GM21529 (cell line): Measurements from ENCODE around the gene SPAG9.

Experiments used
- ATAC-seq: cut with Tn5 transposase; IDR thresholded peaks from one replicate; pipeline ENCODE4 v1.9.1; 2021; ENCODE audit not compliant: unreplicated experiment

The SPAG9 gene, protein sequence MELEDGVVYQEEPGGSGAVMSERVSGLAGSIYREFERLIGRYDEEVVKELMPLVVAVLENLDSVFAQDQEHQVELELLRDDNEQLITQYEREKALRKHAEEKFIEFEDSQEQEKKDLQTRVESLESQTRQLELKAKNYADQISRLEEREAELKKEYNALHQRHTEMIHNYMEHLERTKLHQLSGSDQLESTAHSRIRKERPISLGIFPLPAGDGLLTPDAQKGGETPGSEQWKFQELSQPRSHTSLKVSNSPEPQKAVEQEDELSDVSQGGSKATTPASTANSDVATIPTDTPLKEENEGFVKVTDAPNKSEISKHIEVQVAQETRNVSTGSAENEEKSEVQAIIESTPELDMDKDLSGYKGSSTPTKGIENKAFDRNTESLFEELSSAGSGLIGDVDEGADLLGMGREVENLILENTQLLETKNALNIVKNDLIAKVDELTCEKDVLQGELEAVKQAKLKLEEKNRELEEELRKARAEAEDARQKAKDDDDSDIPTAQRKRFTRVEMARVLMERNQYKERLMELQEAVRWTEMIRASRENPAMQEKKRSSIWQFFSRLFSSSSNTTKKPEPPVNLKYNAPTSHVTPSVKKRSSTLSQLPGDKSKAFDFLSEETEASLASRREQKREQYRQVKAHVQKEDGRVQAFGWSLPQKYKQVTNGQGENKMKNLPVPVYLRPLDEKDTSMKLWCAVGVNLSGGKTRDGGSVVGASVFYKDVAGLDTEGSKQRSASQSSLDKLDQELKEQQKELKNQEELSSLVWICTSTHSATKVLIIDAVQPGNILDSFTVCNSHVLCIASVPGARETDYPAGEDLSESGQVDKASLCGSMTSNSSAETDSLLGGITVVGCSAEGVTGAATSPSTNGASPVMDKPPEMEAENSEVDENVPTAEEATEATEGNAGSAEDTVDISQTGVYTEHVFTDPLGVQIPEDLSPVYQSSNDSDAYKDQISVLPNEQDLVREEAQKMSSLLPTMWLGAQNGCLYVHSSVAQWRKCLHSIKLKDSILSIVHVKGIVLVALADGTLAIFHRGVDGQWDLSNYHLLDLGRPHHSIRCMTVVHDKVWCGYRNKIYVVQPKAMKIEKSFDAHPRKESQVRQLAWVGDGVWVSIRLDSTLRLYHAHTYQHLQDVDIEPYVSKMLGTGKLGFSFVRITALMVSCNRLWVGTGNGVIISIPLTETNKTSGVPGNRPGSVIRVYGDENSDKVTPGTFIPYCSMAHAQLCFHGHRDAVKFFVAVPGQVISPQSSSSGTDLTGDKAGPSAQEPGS (N-terminal part only)

GRCh38 chr17:51120739-51121619 is at the start of gene SPAG9:
Gene SPAG9, minus strand, starts transcription at chr17:51120868. Its CDS starts 212 bp downstream, at chr17:51120656.
- peak; percentile 61 for ATAC-seq

- ATAC-seq, result no peak
These were observed 48.7 kb upstream of the SPAG9 start for GRCh38 chr17:51169340-51169739.

- ATAC-seq, result peak; percentile 59
These were observed 46.6 kb upstream of the SPAG9 start for GRCh38 chr17:51166987-51167931.

GRCh38 chr17:51166198-51166986 is 45.7 kb upstream of the SPAG9 start, which contains the start of gene NME2:
Gene NME2, plus strand, starts transcription at chr17:51166411. Its CDS starts 420 bp downstream, at chr17:51166831.
- peak; percentile 83 for ATAC-seq

- ATAC-seq, result no peak
These were observed 45.1 kb upstream of the SPAG9 start for GRCh38 chr17:51165680-51166197.

DNA sequence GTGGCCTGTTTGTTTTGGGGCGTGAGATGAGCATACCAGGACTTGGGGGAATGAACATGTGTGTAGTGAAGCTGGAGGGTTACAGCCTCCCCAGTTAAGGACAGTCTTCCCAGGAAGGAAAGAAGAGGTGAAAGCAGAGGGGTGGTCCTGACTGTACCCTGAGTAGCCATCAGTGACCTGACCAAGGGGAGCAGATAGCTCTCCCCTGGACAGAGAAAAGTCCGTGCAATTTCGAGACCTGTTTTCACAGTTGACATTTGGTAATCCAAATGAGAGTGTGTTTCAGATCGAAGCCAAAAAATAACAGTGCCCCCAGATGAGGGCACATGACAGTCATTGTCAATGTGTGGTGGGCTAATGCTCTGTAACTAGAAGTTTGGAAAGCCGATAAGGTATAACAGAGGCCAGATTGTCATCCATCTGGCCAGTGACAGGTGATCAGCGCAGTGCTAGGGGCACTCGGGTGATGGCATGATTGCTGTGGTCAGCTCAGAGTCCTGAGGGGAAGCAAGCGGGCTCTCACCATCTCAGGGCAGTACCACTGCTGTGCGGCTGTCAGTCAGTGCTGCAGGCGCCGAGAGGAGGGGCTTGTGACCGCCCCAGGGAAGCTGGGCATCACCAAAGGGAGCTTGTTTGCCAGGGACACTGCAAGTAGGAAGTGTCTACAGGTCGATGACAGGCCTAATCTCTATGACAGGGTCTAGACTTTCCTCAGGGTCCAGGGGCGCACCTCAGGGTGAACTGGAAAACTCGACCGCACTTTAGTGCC is 44.4 kb upstream of the SPAG9 start:
- ATAC-seq, result no peak

- no peak for ATAC-seq
These were observed 40.9 kb upstream of the SPAG9 start for GRCh38 chr17:51161541-51161940.

- no peak for ATAC-seq
These were observed 38.9 kb upstream of the SPAG9 start for GRCh38 chr17:51159604-51160003.

DNA sequence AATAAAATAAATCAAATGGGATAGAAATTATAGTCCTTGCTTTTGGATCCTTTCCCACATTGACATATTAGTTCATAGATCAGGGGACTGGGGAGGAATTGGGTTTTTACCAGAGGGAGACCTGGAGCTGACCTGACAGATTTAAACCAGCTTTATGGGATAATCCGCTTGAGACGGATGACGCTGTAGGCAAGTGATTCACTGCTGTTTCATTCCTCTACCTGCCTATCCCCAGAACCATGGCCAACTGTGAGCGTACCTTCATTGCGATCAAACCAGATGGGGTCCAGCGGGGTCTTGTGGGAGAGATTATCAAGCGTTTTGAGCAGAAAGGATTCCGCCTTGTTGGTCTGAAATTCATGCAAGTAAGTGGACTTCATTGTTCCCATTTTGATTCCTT is 34.7 kb upstream of the SPAG9 start:
- no peak for ATAC-seq

- no peak for ATAC-seq
These were observed 33.5 kb upstream of the SPAG9 start for GRCh38 chr17:51154176-51154575.

DNA sequence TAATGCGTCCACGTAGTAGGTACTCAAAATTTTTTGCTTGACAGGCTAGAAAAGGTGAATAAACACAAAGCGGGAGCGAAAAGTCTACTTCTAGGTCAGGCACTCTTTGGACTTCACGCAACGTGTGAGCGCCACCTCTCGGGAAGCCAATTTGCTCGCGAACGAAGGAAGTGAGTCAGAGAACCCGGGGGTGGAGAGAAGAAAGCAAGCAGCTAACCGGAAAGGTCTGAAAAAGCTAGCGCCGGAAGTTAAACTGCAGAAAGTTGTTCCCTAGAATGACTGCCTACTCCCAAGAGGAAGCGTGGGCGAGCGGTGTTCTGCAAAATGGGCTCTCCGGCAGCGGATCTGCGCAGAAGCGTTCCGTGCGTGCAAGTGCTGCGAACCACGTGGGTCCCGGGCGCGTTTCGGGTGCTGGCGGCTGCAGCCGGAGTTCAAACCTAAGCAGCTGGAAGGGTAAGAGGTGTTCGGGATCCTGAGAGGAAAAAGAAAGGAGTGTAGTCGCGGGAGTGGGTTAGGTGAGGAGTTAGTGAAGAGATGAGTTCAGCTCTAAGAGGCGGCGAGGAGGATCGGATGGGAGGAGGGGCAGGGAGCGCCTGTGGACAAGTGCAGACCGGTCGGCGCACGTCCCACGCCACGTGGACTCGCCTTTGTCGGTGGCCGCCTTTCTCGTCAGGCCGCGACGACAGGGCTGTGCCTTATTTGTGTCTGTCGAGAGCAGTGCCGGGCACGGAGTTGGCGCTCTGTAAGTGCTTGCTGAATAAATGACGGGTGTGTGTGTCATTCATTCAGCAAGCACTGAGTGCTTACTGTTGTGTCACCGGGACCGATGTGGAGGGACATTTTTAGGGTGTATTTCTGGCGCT is 32.8 kb upstream of the SPAG9 start, which contains the start of gene NME1:
NME1 (plus strand) TSS at position 350 of the 863 bp plus-strand sequence. CDS start 2,096 bp downstream, outside the sequence.
- peak; percentile 88 for ATAC-seq

DNA sequence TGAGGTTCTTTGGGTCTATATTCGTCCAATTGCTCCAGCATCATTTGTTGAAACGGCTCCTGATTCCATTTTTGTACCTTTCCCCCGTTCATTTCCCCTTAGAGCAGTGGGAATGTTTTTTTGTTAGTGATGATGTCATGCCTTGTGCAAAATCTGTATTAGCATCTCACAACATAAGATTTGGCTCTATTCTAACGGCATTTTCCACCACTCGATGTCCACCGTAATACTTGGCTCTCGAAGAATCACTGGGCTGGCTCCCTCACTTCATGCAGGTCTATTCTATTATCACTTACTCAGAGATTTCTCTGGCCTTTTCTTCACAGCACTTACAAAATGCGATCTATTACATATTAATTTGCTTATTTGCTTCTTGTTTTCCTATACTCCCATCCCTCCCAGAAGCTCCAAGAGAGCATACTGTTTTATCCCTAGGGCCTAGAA is 32.1 kb upstream of the SPAG9 start:
- ATAC-seq, result peak; percentile 4

- ATAC-seq, result no peak
These were observed 30.3 kb upstream of the SPAG9 start for GRCh38 chr17:51150932-51151331.

DNA sequence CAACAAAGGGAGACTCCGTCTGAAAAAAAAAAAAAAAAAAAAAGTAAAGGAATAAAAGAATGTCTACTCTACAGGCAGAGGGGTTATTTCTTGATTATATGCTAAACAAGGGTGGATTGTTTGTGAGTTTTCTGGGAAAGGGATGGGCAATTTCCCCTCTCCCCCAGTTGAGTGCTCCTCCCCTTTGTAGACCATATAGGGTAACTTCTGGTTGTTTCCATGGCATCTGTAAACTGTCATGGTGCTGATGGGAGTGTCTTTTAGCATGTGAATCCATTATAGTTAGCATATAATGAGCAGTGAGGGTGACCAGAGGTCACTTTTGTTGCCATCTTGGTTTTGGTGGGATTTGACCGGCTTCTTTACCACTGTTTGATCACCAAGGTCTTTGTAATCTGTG is 28.5 kb upstream of the SPAG9 start:
- no peak for ATAC-seq

DNA sequence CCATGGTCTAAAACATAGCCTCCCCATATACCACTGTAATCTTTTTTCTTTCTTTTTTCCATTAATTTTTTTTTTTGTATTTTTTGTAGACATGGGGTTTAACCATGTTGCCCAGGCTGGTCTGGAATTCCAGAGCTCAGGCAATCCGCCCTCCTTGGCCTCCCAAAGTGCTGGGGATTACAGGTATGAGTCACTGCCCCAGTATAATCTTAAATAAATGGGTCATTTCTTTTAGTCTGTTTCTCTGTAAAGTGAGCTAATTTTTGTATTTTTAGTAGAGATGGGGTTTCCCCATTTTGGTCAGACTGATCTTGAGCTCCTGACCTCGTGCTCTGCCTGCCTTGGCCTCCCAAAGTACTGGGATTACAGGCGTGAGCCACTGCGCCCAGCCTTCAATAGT is 27.0 kb upstream of the SPAG9 start:
- ATAC-seq, result no peak
